Stimulated activated naive CD4-positive, alpha-beta T cell treated with Interleukin-2 at 50 U/mL for 16 hours (primary cell): Measurements from ENCODE around the gene AGMO.
"Not testable (repeated sequence)": the region's sequence is repeated elsewhere in the genome, so short reads cannot be mapped to it uniquely, and the experiment has no call there.

Experiments
- DNase-seq: peaks from one replicate; lab custom pipeline; 2025; lab: John Stamatoyannopoulos, UW

Gene AGMO

DNA sequence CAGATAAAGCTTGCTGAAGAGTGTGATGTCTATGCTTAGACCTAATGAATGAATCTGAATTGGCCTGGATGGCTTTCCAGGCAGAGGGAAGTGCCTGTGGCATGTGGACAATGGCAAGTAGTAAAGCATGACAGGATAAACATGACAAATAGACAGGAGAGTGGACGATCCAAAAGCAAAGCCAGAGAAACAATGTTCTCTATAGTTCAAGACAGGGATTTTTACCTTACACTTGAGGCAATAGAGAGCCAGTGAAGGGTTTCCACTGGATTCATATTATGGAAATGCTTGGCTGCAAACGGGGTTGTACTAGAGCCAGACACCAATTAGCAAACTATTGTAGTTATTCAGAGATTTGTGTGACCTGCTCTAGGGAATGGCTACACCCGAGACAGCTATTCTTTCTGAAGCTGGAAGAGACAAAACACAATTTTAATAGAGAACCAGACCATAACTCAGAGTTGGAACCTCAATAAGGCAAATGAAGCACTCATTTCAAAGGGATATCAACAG lies 2.3 kb downstream of the AGMO start:
- no peak for DNase-seq

- no peak for DNase-seq
Measured at GRCh38 chr7:15558756-15559155, 3.1 kb downstream of the AGMO start.

GRCh38 chr7:15557686-15558085 lies 4.1 kb downstream of the AGMO start:
- no peak for DNase-seq

- DNase-seq: no peak
Measured at GRCh38 chr7:15557186-15557585, 4.6 kb downstream of the AGMO start.

GRCh38 chr7:15556339-15557105 lies 5.3 kb downstream of the AGMO start:
- DNase-seq: no peak

DNA sequence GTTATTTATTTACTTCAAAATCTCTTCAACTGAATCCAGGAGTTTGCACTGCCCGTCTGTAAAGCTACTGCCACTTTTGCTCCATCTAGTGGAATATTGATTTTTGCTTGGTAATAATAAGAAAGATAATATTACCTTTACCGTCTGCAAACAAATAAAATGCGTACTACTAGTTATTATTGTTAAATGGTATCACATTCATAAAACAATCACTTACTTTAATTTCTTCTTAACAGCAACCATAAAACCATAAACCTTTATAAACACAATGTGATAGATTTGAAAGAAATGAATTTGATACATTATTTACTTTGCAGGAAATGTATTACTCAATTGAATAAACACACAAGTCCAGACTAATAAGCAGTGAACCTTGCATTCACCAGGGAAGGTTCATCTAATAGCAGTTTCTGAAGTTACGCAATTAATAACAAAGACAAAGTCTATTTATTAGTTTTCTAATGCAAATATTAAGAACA lies 6.4 kb downstream of the AGMO start:
- no peak for DNase-seq

- DNase-seq: no peak
Measured at GRCh38 chr7:15554744-15555143, 7.1 kb downstream of the AGMO start.

DNA sequence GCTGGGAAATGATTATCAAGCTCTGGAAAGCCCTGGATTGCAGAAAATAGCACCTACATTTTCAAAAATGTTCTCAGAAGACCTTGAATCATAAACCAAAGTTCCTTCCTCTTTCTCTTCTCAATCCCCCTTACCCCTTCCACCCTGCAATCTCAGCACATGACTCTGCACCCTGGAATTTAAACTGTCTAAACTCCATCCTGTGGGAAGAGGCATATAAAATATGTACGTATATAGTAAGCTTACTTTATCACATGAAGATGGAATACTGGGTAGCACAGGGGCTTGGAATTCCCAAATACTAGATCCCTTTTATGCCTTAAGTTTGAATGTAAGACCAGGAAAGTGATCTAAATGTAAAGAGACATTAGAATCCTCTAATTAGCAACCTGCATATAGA lies 7.7 kb downstream of the AGMO start:
- DNase-seq: no peak

- DNase-seq: not testable (repeated sequence)
Measured at GRCh38 chr7:15547320-15547719, 14.5 kb downstream of the AGMO start.

DNA sequence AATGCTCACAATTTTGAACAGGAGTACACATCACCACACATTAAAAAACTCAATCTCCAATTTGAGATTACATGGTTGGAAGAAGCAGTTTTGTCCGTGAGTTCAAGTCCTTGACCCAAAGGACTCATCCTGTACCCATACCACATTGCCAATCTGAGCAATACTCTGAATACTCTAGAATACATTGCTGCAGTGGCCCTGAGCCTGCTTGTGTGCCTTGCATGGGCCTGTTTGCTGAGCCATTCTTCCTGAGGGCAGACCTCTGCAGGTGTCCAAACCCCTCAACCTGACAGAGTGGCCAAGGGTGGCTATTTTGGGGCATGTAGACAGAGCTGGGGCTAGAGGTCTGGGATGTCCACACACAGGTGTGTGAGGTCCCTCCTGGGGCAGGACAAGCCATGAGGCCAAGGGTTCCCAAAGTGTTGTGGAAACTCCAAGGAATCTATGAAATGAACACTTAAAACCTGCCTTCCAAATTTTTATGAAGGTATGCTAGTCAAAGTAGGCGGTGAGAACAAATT lies 15.5 kb downstream of the AGMO start:
- DNase-seq: no peak

DNA sequence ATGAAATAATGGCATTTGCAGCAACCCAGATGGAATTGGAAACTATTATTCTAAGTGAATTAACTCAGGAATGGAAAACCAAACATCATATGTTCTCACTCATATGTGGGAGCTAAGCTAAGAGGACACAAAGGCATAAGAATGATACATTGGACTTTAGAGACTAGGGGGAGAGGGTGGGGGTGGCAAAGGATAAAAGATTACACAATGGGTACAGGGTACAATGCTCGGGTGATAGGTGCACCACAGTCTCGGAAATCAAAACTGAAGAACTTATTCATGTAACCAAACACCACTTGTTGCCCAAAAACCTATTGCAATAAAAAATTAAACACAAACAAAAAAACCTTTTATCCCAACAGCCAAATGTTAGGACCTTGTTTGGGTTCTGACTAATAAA lies 17.8 kb downstream of the AGMO start:
- no peak for DNase-seq

- DNase-seq: no peak
Measured at GRCh38 chr7:15543256-15543655, 18.6 kb downstream of the AGMO start.

DNA sequence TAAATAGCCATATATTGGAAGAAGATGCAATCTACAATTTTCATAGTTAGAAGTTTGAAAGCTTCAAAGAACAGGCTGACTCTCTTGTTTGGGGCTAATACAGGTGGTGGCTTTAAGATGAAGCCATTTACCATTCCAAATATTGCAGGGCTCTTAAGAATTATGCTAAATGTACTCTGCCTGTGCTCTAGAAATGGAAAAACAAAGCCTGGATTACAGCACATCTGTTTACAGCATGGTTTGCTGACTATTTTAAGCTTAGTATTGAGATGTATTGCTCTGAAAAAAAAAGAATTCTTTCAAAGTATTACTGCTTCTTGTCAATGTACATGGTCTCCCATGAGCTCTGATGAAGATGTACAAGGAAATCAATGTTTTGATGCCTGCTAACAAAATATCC lies 34.2 kb downstream of the AGMO start:
- no peak for DNase-seq

DNA sequence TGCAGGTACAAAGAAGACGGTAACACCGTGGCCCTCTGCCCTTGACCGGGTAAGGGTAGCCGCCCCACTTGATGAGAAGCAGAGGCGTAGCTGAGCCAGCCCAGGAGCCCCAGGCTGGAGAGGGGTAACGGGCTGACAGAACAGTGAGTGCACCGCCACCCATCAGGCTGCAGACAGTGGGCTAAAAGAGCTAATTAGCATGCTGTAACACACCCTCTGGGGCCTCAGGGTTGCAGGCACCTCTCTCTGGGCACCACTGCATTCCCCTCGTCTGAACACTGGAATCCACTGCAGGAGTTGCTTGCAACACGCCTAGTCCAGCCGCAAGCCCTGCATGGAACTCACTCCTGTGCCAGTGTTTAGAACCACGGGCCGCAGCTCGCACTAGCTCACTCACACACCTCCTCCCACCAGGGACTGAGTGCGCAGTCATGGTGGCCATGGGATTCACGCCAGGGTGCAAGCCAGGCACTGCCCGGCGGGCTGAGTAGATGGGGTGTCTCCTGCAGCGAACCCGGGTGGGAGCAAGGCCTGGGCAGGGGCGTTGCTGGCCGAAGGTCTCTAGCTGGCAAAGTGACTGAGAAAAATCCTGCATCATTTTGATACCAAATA lies 36.1 kb downstream of the AGMO start:
- no peak for DNase-seq

DNA sequence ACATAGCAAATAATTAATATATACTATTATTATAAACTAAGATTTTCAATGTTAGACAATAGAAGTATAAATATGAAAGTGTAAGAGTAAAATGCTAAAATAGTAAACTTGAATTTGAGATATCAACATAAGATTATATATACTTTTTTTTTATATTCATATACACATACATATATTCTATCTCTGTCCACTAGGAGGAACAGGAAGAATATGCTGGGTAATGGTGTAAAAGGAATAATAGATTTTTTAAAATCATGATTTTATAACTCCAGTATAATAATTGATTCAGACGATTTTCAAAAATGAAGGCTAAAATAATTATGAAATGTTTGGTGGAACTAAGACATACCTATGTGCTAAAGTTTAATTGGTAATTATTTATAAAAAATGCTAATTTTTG lies 37.7 kb downstream of the AGMO start:
- DNase-seq: no peak

DNA sequence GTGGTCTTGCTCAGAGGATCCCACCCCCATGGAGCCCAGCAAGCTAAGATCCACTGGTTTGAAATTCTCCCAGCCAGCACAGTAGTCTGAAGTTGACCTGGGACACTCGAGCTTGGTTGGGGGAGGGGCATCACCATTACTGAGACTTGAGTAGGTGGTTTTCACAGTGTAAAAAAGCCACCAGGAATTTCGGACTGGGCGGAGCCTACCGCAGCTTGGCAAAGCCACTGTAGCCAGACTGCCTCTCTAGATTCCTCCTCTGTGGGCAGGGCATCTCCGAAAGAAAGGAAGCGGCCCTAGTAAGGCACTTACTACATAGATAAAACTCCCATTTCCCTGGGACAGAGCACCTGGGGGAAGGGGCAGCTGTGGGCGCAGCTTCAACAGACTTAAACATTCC lies 44.0 kb downstream of the AGMO start:
- DNase-seq: not testable (repeated sequence)

DNA sequence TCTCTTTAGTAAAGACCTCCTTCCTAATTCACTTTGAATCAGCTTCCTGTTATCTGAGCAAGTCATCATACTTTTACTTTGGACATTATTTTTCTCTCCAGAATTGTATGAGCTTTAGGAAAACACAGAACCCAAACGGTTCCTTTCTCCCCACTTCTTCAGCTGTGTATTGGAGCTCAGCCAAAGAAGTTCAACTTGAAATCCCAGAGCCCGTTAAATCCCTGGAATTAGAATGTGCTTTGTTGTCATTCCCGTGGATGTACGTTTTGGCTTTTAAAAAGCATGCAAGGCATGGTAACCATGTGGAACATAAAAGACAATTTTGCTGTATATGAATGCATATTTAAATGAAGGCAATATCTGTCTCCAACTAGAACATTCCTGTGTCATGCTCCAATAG lies 46.6 kb downstream of the AGMO start:
- no peak for DNase-seq

DNA sequence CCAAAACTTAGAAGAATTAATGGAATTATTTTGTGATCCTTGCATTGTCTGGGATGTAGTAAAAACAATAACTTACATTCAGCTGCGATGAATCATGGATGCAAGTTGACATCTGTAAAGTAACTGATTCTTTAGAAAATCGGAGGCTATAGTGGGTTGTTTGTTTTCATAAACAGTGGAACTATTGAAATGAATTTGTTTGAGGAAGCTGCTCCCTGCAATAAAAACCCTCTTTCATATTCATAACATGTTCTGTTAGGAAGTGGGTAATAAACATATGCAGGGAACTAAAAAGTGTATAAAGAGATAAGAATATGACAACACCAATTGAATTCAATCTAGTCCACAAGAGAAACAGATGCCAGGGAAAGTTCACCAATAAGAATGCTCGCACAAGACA lies 53.6 kb downstream of the AGMO start:
- DNase-seq: no peak

- no peak for DNase-seq
Measured at GRCh38 chr7:15507708-15508107, 54.1 kb downstream of the AGMO start.

DNA sequence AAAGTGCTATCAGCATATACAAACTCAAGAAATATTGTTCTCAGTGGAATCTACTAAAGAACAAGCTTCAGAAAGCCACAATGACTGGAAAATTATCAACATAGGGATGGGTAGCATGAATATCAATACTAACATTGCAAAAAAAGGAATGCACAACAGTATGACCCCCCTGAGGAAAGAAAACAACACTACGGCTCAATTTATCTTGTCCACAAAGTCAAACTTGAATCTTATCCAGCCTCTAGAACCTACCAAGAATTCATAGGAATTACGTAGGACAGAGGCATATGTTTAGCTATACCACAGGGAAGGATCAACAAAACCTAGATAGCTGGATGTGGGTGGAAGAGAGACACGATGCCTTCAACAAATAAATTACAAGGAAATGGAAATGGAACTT lies 54.6 kb downstream of the AGMO start:
- no peak for DNase-seq

GRCh38 chr7:15505761-15506160 lies 56.1 kb downstream of the AGMO start:
- no peak for DNase-seq

DNA sequence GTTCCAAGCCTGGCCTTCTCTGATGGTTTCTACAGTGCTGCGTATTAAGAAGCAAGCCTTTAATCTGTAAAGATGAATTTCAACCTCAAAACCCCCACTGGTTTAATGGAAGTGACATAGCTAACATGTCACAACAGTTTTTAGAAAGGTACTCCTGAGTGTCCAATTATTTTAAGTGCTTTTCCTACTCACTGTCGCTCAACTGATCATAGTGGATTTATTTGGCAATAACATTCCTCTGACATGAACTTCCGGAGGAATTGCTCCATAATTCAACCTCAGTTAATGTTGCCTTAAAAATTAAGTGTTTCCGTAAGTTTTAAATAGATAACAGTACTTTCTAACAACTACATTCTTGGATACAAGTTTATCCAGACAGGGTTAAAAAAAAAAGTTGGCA lies 57.5 kb downstream of the AGMO start:
- DNase-seq: no peak

GRCh38 chr7:15503603-15504290 lies 58.1 kb downstream of the AGMO start:
- no peak for DNase-seq
